Medulla oblongata (tissue), 1 donor: ENCODE results near the gene POMC.
"Not testable (repeated sequence)": the region's sequence is repeated elsewhere in the genome, so short reads cannot be mapped to it uniquely, and the experiment has no call there.

Experiments used
- DNase-seq: peaks from one replicate; pipeline ENCODE4 v3.0.0-alpha.2; 2015; ENCODE audit errors: extremely low spot score

Gene POMC

GRCh38 chr2:25132693-25133092, 35.7 kb downstream of the POMC start:
- no peak for DNase-seq

GRCh38 chr2:25132299-25132635, 36.1 kb downstream of the POMC start:
- no peak for DNase-seq

GRCh38 chr2:25131567-25132298, 36.6 kb downstream of the POMC start:
- DNase-seq, result no peak

GRCh38 chr2:25131253-25131566, 37.2 kb downstream of the POMC start:
- DNase-seq, result no peak

- no peak for DNase-seq
Observed at GRCh38 chr2:25129901-25130520, 38.4 kb downstream of the POMC start.

GRCh38 chr2:25127646-25128045, 40.7 kb downstream of the POMC start:
- DNase-seq, result no peak

- DNase-seq, result not testable (repeated sequence)
Observed at GRCh38 chr2:25127071-25127470, 41.3 kb downstream of the POMC start.

- DNase-seq, result peak; percentile 51
Observed at GRCh38 chr2:25125976-25126375, 42.4 kb downstream of the POMC start.

- DNase-seq, result no peak
Observed at GRCh38 chr2:25125189-25125588, 43.2 kb downstream of the POMC start.

GRCh38 chr2:25123682-25124081, 44.7 kb downstream of the POMC start:
- DNase-seq, result no peak

GRCh38 chr2:25122367-25122766, 46.0 kb downstream of the POMC start:
- no peak for DNase-seq

GRCh38 chr2:25119263-25119662, 49.1 kb downstream of the POMC start:
- no peak for DNase-seq

- DNase-seq, result no peak
Observed at GRCh38 chr2:25116956-25117355, 51.4 kb downstream of the POMC start.

GRCh38 chr2:25115902-25116301, 52.5 kb downstream of the POMC start:
- DNase-seq, result no peak

GRCh38 chr2:25115249-25115883, 53.0 kb downstream of the POMC start:
- DNase-seq, result no peak

- no peak for DNase-seq
Observed at GRCh38 chr2:25112113-25112512, 56.3 kb downstream of the POMC start.
